ENCODE results near the gene CASS4. TPM values are rescaled to one million over a fixed set of nuclear protein-coding genes. Genes with fewer than 3 reads are reported as not detected.

Gene CASS4
- total RNA-seq (10 to 100 TPM; 14.4 to 28.1 TPM), polyA plus RNA-seq (ENCODE audit: insufficient read length in 6 of 6) (10 to 100 TPM; 20.6 to 24.7 (median 23.4) TPM)
- long read RNA-seq, donor 1, partial matches to known transcripts: 5 of 10 reads
- long read RNA-seq, donor 1, other reads (novel, unspliced or antisense): 0 of 10 reads
- long read RNA-seq, donor 2, partial matches to known transcripts: 6 of 7 reads
- long read RNA-seq, donor 2, other reads (novel, unspliced or antisense): 0 of 7 reads
- long read RNA-seq, donor 3, partial matches to known transcripts: 0 of 2 reads
- long read RNA-seq, donor 3, other reads (novel, unspliced or antisense): 0 of 2 reads
- long read RNA-seq, donor 4, partial matches to known transcripts: 0 of 3 reads
- long read RNA-seq, donor 4, other reads (novel, unspliced or antisense): 2 of 3 reads
- long read RNA-seq, donor 5, partial matches to known transcripts: 0 of 2 reads
- long read RNA-seq, donor 5, other reads (novel, unspliced or antisense): 0 of 2 reads
- long read RNA-seq, donor 6, partial matches to known transcripts: 0 of 2 reads
- long read RNA-seq, donor 6, other reads (novel, unspliced or antisense): 0 of 2 reads
- long read RNA-seq, donor 7: 0 reads
- long read RNA-seq, donor 8, partial matches to known transcripts: 8 of 8 reads
- long read RNA-seq, donor 8, other reads (novel, unspliced or antisense): 0 of 8 reads
- long read RNA-seq, donor 9: 0 reads
- long read RNA-seq, donor 10, partial matches to known transcripts: 0 of 7 reads
- long read RNA-seq, donor 10, other reads (novel, unspliced or antisense): 7 of 7 reads
- long read RNA-seq, donor 11: 0 reads
- long read RNA-seq, donor 12, partial matches to known transcripts: 0 of 2 reads
- long read RNA-seq, donor 12, other reads (novel, unspliced or antisense): 0 of 2 reads

- Histone ChIP-seq H3K9me3 (no peaks in the 10 kb centered on the region), H3K27ac (peak within 1 kb of the TSS; percentile 82 to 83), H3K4me1 (peaks cover 8 to 56% of the 10 kb centered on the region in 2 donors), H3K36me3 (peaks cover 0 to 21% of the 10 kb centered on the region in 2 donors), H3K27me3 (no peaks in the 10 kb centered on the region), H3K4me3 (peak within 1 kb of the TSS; percentile 10 to 43)
- ATAC-seq (peak; percentile 77), DNase-seq (peak in 2 of 4 donors; percentile 74 to 85)
- intact Hi-C loops (cut with DNase I): no loop called here
- TF ChIP-seq CTCF (IDR thresholded peaks at IDR 0.05): no peak
Measured at GRCh38 chr20:56411759-56412472, at the start of gene CASS4. CASS4 (plus strand) TSS chr20:56412260; CDS start chr20:56412459, 199 bp downstream.

GRCh38 chr20:56362833-56363413, 49.1 kb upstream of the CASS4 start:
- no peaks in the 10 kb centered on the region for H3K27me3 ChIP-seq
- peaks cover 3 to 21% of the 10 kb centered on the region in 2 donors for H3K4me1 ChIP-seq
- H3K4me3 ChIP-seq: no peak overlapping the region
- H3K36me3 ChIP-seq: peaks cover 0 to 28% of the 10 kb centered on the region in 2 donors
- ATAC-seq: no peak
- TF ChIP-seq CTCF (IDR thresholded peaks at IDR 0.05): no peak
- no peak for DNase-seq
- intact Hi-C loops (cut with DNase I): no loop called here
- H3K27ac ChIP-seq: no peak overlapping the region
- H3K9me3 ChIP-seq: no peaks in the 10 kb centered on the region

- Histone ChIP-seq H3K27me3 (no peaks in the 10 kb centered on the region), H3K27ac (no peak overlapping the region), H3K4me1 (peaks cover under 1 to 16% of the 10 kb centered on the region in 2 donors), H3K9me3 (no peaks in the 10 kb centered on the region), H3K4me3 (no peak overlapping the region), H3K36me3 (peaks cover 0 to 33% of the 10 kb centered on the region in 2 donors)
- DNase-seq (no peak), ATAC-seq (no peak)
- intact Hi-C loops (cut with DNase I): no loop called here
- TF ChIP-seq CTCF (IDR thresholded peaks at IDR 0.05): no peak
Measured at GRCh38 chr20:56363491-56363890, 48.6 kb upstream of the CASS4 start.

- no peak for ATAC-seq
- Histone ChIP-seq H3K4me3 (no peak overlapping the region), H3K36me3 (peaks cover 0 to 62% of the 10 kb centered on the region in 2 donors), H3K9me3 (no peaks in the 10 kb centered on the region), H3K27ac (no peak overlapping the region), H3K27me3 (no peaks in the 10 kb centered on the region), H3K4me1 (no peaks in the 10 kb centered on the region)
- TF ChIP-seq CTCF (IDR thresholded peaks at IDR 0.05): no peak
- DNase-seq: no peak
- intact Hi-C loops (cut with DNase I): no loop called here
Measured at GRCh38 chr20:56368351-56369134, 43.5 kb upstream of the CASS4 start.
